Activated naive CD4-positive, alpha-beta T cell (primary cell): ENCODE measurements around the gene C15orf62.

Experiments used
- DNase-seq, 4 experiments: peaks; one replicate each; lab custom pipeline; 2025; lab: John Stamatoyannopoulos, UW

The C15orf62 gene

DNA sequence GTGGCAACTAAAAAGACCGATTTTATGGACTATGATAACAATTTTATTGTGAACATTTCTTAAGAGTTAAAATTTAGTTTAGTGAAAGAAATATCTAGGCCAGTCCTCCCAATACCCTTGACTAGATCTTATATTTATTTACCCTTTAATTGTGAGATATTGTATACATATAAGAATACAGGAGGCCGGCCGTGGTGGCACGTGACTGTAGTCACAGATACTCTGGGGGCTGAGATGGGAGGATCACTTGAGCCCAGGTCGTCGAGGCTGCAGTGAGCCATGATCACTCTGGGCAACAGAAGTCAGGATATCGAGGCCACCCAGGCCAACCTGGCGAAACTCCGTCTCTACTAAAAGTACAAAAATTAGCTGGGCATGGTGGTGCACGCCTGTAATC, 14.0 kb upstream of the C15orf62 start:
- no peak for DNase-seq

DNA sequence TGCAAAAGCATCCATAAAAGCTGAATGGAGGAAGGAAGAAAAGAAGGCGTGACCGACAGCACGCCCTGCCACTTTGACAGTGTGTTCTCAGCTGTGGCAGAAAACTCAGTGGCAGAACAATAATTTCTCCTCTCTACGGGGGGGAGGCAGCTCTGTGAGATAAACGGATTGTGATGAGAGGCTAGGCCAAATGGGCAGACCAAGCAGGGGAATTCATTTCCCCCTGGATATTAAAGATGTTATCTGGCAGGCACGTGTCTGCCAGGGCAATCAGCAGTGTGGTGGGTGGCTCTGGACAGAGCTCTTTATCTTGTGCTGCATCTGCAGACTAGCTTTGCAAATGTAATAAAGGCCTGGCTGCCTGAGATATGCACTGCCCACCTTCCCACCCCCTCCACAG, 12.8 kb upstream of the C15orf62 start:
- no peak for DNase-seq

DNA sequence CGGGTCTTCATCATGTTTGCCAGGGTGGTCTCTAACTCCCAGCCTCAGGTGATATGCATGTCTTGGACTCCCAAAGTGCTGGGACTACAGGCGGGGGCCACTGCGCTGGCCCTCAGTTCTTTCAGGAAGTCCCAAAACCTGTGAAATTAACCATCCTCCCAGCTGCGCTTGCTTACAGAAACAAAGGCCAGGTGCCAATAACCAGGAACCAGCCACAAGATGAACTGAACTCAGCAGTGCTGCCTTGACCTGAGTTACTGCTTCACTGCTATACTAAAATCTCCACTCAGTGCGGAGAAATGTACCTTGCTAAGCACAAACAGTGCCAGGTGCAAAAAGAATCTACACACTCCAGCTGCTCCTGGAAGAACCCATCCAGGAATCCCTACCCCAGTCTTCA, 9.8 kb upstream of the C15orf62 start:
- no peak for DNase-seq

DNA sequence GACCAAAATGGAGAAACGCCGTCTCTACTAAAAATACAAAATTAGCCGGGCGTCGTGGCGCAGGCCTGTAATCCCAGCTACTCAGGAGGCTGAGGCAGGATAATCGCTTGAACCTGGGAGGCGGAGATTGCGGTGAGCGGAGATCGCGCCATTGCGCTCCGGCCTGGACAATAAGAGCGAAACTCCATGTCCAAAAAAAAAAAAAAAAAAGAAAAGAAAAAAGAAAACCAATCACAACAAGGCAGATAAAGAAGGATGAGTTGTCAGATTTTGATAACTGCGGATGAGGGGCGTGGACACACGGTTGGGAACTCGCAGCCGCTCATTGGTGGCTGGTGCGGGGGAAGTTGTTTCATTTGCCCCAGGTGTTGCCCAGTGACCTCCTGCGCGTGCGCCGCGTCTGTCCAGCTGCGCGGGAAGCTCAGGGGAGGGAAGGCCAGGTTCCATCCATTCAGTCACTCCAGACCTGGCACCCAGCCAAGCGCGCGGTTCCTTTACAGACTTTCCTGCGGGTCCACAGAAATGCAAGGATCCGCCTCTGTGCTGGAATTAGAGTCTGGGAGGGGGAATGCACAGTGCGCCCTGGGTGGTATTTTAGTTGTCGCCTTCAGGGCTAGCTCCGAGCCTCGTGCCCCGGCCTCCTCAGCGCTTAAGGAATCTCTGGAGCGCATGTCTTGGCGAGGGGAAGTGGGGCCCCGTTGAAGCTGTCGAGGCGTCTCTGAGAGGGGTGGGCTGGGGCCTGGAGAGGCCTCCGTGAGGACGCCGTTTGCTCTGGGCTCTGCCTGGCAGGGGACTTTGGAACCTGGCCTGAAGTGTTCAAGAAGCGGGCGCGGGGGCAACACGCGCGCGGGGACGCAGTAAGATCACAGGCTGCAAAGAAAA, 6.6 kb upstream of the C15orf62 start:
- peak in 1 of 4 experiments; percentile 16 for DNase-seq

DNA sequence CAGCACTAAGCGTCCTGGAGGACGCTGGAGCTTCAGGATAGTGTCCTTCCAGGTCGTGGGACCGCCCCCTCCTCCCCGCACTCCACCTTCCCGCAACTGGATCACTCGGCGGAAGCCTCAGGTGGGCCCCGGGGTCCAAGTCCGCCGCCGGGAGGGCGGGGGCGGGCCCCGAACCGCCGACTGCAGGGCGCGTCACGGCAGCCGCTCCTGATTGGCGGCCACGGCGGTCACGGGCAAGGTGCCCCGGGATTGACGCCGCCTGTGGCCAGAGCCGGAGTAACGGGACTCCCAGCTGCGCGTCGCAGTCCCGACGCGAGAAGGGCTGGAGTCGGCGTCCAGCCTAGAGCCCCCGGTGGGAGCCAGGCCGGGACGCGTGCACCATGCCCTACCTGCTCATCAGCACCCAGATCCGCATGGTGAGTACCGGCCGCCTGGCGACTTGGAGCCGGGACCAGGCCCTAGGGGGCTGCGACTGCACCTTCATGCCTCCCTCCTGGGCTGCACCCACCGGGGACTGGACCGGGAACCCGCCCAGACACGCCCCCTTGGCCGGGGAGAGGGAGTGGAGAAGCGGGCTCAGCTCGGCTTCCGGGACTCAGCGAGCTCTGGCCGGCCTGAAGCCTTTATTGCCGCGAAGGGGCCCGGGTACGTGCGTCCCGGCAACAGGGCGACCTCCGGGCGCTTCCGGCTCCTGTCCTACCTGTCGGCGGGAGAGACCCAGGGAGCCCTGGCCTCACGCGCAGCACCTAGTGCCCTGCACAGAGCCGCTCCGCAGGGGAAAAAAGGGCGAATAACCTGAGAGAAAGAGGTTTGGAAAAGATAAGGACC, 5.8 kb upstream of the C15orf62 start, which contains the start of gene GCHFR:
Gene GCHFR (plus strand): TSS at position 268 of the 828 bp plus-strand sequence. CDS start 113 bp downstream, at position 381.
- peak in 2 of 4 experiments; percentile 22 to 61 for DNase-seq

DNA sequence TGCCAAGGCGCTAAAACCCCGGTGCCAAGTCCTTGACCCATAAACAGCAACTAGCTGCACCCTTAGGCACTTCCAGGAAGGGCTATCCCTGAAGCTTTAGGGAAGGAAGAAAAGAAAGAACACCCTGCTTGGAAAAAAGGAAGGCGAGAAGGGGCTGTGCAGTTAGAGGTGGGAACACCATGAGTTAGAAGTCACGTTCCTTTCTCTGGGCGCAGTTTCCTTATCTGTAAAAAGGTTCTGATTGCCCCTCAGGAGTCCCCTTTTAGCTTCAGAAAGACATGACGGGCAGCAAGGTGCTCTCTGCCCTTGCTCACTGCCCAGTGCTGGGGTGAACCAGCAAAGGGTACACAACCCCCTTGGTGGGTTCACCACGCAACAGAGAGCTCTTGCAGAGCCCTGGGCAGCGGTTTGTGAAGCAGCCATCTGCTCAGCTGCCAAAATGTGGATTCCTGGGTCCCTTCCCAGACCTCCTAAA, 5.1 kb upstream of the C15orf62 start:
- peak in 1 of 4 experiments; percentile 3 for DNase-seq

DNA sequence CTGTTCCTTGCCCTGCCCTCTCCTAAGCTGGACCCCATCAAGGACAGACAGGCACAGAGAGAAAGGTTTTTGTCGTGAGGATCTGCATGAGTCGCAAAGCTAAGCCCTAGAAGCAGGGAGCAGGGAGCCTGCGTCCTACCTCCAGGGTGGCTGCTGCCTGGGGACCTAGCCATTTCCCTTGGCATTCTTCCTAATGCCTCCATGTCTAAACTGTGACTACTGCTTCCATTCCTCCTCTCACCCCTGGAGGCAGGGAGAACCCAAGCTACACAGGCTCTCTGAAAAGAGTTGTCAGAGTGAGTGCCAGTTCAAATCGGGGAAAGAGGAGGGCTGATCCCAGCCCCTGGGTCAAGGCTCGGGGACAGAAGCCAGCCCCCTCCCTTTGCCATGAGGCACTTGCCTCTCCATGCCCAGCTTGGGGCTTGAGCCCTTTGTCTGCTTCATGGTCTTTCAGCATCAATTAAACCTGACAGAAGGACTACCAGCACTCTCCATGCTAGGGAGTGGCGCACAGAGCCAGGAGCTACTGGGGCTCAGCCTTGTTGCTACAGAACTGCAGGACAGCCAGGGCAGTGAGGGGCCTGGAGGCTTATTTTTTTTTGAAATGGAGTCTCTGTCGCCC, 3.5 kb upstream of the C15orf62 start:
- DNase-seq, result no peak

DNA sequence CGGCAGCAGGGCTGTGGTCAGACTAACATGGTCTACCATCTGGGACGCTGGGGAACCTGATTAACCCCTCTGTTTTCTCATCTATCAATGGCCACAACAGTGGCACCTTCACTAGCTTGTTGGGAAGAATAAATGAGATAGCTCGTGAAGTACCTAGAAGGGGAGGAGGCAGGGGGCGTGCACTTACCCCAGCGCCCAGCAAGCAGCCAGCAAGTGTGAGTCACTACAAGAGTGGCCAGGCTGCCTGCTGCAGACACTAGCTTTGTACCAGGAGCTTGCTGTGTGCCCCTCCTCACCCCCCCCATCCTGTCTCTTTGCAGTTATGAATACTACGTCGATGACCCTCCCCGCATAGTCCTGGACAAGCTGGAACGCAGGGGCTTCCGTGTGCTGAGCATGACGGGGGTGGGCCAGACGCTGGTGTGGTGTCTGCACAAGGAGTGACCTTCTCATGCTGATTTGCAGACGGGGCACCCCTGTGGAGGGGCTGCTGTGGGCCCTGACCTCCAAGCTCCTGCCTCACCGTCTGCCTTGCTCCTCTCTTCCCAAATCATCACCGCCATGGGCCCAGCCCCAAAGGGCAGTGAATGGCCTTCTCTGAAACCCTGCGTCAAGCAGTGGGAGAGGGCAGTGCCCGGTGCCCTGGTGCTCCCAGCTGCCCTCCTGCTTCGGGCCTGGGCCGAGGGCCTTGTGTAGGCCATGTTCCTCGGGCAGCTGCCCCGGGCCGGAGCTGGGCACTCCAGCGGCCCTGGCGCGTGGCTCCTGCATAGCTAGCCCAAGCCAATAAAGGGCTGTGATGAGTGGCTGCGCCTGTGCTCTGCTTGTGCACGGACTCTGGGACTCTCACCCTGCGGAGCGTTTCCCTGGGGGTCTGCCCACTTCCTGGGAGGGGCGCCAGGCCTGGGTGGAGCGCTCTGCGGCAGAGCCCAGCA, 2.6 kb upstream of the C15orf62 start:
- DNase-seq, result no peak

DNA sequence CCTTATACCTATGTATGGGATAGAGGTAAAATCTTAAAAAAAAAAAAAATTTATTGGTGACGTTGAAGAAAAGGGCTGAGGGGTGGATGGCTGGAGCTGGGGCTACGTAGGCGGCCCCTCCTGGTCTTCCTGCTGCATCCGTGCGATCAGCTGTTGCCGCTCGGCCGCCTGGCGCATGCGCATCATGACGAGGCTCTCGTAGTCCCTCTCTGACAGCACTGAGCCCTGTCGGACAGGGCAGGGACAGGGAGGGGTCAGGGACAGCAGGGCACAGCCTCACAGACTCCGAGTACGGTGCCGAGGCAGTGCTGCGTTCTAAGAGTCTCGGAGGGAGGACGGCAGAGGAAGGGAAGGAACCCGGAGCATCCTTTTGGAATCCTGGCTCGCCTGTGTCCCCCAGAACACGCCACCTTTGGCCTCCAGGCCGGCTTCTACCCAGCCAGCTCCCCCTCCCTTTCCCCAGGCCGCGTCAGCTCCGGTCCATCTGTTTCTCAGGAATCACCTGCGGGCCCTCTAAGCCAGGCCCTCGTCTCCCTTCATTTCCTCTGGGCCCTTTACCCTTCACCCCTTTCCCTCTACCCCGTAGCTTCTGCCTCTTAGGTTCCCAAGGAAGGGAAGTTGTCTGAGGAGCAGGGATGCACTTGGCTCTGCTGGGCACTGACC, 1.8 kb upstream of the C15orf62 start:
- DNase-seq, result no peak

DNA sequence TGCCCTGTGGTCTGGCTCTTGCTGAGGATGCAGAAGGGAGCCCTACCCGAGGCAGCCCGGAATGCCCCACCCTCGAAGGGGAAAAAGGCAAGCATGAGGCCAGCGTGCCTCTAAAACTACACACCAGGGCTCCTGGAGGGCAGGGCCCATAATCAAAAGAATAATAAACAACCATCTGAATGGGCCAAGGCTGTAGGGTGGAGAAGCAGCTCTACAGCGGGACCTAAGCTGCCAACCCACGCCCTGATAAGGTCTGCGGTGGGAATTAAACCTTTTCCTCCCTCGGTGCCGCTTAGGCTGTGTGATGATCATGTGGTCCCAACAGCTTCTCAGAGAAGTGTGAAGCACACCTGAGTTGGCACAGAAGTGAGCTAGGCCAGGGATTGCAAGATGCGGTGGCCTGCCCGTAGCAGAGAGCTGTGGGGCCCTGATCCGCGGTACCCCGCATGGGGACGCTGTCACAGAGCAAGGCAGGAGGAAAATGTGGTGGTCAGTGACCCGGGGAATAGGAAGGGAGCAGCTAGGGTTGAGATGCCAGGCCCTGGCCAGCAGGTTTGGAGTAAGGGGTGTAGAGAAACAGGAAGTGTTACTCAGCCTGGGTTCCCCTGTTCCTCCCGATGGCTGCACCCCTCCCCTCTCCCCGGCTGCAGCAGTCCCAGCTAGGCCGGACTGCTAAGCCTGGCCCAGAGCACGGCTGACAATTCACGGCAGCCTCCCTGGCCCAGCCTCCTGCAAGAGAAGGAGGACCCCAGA, 1.1 kb upstream of the C15orf62 start:
- DNase-seq, result no peak

DNA sequence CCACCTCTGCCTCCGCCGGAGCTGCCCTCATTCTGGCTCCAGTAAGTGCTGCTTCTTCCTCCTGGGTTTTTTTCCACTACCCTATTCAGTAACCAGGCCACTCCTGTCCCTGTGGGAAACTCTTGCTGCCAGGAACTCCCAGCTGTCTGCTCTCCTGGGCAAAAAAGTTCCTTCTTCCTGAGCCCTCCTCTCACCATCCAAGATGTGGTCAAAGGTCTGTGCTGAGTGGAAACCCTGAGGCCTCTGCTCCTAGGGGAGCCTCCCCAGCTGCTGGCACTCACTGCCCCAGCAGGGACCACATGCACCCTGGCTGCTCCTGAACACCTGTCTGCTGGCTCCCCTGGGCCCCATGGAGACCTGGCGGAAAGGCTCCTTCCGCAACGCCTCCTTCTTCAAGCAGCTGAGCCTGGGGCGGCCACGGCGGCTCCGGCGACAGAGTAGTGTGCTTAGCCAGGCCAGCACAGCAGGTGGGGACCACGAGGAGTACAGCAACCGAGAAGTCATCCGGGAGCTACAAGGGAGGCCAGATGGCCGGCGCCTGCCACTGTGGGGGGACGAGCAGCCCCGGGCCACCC, 454 bp downstream of the C15orf62 start:
- DNase-seq, result no peak

DNA sequence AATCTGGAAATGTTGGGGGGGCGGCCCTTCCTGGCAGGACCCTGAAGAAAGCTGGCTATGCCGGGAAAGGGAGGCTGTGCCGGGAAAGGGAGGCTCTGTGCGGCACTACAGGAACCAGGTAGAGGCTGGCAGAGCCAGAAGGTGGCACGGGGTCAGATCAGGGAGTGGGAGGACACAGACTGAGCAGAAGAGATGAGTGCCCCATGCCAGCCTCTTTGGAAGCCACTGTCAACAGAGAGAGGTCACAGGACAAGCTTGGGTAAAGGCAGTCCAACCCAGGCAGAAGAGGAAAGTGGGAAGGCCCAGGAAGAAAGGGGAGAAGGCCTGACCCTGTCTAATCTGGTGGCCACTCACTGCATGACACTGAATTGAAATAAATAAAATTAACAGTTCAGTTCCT, 1.5 kb downstream of the C15orf62 start:
- no peak for DNase-seq

DNA sequence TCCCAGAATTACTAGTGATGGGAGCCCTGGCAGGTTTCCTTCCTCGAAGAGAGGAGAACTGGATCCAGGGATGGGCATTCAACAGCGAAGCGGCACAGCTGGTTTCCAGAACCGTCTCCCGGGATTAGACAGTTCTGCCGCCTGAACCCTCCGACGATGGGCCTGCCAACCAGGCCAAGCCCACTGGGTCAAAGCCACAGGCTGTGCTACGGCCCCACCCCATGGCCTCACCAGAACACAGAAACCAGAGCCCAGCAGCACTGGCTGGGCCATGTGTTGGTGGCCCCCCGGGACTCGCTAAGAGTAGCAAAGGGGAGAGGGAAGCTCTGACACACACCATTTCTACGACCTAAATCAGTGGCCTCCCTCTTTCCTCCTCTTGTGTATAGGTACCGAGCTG, 2.2 kb downstream of the C15orf62 start:
- no peak for DNase-seq

DNA sequence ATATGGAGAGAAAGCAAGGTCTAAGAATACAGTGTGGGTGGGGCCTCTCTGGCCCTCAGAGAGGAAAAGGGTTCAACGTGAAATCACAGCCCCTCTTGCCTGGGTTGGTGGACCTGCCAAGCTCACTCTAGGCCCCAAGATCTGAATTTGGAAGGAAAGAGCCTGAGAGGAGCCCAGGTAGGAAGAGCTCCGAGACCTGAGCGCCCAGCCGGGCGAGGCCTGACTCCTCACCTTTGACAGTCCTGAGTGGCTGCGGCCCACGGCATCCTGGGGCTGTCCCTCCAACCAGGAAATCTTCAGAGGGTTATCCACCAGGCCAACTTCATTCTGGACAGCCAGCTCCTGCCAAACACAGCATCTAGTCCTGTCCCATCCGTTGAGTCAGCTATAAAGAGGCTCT, 3.7 kb downstream of the C15orf62 start:
- DNase-seq, result no peak

DNA sequence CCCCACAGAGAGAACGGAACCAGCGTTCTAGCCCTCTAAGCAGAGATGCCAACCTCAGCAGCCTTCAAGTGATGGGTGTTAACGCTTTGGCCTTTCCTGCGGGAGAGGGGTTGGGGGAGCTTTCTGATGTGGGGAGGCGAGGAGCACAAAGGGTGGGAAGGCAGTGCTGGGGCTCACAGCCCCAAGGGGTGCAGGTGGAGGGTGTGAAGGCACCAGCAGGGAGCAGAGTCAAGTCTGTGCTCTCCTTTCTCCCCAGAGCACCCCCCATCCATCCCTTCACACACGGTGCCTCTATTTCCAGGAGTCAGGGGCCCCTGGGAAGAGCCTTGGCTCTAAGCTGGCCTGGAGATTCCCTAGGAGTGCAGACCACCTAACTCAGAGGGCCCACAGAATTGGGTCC, 4.1 kb downstream of the C15orf62 start:
- DNase-seq, result no peak

DNA sequence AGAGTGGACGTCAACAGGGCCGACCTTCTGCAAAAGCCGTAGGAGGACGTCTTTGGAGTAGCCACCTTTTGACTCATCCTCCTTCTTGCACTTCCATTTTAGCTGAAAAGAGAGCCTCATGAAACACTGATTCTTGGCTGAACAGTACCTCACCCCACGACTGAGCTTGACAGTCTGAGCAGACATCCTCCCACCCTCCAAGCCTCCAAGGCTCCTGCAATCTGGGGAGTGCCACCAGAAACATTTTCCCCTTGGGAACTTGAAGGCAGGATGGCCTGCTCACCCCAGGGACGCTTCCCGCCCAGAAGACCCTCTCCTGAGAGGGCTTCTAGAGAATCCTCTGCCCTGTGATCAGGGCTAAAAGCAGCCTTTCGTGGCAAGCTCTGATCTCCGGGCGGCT, 5.2 kb downstream of the C15orf62 start:
- DNase-seq, result no peak

DNA sequence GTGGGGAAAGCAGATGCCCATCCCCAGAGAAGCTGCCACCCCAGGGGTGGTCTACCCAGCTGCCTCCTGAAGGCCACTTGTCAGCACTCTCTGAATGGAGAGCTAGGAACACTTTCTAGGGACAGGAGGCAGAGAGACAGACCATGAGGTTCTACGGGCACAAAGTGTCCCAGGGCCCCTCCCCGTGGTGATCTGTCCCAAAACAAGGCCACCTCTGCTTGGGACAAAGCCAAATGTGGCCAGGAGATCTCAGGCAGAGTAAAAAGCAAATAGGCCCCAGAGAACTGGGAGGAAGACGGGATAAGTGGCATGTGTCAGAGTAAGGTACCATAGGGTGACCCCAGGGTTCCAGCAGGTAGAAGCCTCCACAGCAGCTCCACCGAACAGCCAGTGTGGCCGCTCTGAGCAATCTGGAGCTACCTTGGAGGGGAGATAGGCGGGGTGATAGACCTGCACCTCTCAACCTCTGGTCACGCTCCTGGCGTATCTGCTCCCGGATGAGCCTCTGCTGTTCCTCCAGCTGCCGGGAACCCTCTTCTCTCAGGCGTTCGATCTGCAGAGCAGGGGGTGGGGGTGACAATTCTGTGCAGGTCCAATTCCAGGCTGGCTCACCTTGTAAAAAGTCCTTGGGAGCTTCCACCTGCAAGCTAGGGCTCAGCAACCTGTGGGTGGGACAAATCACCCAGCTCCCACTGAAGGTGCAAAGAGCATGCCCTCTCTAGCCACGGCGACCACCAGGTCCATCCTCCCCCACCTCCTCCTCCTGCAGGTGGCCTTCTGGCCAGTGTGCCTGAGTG, 6.2 kb downstream of the C15orf62 start:
- no peak for DNase-seq

DNA sequence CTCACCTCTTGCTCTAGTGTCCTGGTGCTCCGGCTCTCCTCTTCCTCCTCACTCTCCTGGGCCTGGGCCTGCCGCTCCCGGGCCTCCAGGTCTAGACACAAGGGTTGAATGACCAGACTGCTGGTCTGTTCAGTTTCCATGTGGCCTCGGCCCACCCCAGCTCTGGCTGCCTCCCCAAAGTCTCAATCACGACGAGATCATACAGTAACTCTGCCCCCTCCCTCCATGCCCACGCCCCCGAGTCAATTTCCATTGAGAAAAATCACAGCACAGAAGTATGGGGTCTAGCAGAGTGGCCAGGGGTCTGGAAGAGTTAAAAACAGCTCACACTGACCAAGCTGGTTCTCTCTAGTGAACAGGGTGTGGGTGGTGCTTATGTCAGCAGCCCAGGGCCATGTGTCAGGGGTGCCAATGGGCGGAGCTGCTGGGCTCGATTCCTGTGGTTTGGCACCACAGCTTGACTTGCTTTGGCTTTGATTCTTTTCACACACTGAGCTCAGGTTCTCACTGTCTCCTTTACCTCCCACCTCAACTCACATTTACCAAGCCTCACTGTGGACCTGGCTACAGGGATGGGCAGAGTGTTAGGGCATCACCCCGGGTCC, 6.9 kb downstream of the C15orf62 start:
- DNase-seq, result no peak
